Activated CD8-positive, alpha-beta memory T cell treated with anti-CD3 and anti-CD28 coated beads, Interleukin-2, amount 50 U/mL, for 1 hour (primary cell): ENCODE measurements around the gene FAT3.

Source experiments
- DNase-seq: peaks from one replicate; pipeline ENCODE4 v3.0.0-alpha.2; 2020; ENCODE audit errors: extremely low read depth

FAT3 gene

DNA sequence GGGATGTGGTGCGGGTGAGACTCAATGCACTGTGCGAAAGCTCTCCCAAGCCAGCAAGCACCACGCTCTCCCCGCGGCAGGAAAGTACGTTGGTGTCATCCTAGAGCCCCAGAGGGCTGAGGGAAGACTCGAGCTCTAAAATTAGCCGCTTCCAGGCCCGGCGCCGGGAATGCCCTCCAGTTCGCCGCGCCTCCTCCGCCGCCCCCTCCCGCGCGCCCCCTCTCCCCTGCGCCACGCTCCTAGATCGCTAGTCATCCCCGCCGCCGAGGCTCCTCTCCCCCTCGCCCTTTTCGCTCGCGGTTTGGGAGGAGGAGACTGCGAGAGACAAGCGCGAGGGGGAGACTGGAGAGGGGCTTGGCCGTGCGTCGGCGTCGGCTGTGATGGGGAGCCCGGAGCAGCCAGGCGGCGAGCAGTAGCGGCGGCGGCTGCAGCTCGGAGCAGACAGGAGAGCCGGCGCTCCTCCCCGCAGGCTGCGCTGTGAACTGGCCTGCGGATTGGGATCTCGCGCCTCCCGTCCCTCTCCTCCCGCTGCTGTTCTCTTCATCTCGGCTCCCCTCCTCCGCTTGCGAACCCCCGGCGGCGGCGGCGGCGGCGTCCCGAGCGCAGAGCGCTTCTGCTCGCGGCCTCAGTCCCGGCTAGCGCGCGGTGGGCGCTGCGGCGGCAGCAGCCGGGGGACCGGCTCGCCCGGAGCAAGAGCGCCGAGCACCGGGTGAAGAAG lies at the start of gene FAT3:
Gene FAT3, plus strand, starts transcription at position 412 of the 718 bp plus-strand sequence. CDS start 127,295 bp downstream, outside the sequence.
- DNase-seq = no peak

DNA sequence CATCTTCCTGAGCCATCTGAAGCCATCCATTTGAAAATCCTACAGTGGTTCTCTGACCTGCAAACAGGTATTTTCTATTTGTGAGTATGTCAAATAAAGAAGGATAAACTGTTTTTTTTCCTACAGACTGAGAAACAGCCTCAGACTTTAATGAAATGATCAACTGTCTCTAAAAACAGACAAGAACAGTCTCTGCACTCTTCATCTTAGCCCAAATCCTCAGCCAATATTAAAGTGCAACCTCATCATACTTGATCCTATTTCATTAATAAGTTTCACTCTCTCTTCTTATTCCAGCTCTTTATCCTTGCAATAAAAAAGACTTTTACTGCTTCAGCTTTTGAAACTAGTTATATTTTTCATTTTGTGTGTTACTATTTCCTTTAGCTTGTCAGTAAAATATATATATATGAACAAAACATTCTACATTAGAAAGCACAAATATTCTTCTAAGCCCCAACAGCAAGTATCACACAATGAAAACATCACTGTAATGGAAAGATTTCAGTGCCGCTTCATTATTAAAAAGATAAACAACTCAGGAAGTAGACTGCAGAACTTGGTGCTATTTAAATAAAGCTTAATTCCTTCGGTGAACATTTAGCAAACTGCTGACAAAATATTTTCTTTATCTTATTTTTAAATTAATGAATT lies 45.5 kb upstream of the FAT3 start:
- DNase-seq = no peak

DNA sequence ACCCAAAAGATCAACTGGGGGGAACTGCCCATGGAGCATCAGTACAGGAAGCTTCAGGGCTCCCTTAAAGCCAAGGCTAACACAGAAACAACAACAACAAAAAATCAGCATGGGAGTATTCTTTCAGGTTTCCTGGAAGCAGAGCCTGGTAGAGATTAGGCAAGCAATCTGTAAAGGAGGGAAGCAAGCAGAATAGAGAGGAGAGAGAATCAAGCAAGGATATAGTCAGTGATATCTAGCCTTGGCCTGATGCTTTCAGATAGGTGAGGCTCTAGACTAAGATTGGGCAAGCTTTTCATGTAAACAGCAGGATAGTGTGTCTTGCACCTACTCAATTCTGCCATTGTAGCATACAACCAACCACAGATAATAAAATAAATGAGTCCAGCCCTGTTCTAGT lies 44.4 kb upstream of the FAT3 start:
- DNase-seq = no peak

DNA sequence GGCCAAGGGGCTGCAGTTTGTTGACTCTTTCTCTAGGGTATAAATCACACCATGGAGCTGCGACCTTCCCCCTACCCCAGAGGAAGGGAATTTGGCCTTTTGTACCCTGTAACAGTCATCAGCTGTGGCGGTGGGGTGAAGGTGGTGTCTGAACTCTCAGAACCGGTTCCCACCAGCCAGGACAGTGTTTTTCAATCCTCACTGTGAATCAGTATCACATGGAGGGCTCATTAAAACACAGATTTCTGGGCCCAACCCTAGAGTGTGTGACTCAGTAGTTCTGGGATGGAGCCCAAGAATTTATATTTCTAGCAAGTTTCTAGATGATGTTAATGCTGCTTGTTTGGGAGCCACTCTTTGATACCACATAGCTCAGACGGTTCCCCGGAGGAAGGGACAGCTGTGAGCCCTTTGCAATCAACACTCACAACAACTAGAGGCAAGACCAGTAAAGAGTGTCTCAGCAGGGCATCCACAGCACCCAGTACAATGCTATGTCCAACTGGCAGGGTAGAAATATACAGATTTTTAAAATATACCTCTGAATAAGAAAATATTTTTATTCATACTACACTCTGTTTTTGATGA lies 43.9 kb upstream of the FAT3 start:
- DNase-seq = no peak

DNA sequence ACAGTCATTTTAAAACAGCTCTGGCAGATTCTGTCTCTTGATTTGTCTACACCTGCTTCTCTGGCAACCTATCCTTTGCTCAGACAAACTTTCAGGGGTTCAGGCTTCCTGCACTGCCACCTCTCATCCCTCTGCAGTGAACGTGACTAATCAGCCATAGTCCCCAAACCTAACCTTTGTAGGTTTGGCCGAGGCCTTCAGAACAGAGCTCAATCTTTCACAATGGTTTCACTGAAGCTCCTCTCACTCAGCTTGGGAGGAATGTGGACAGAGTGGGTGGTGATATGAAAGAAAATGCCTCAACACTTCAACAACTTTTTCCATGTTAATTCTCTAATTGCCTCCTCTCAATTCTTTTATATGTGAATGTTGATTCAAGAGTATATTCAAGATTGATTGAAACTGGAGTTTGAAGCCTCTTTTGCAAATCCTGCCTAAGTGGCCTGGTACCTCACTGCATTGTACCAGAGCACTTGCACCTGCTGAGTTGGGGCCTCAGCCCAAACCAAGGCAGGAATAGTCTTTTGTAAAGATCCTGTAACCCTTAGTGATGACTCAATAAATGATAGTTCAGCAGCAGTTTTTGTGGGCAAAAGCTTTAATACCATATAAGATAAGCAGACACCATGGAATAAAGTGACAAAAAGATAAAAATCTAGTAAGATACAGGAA lies 33.9 kb upstream of the FAT3 start:
- DNase-seq = no peak

DNA sequence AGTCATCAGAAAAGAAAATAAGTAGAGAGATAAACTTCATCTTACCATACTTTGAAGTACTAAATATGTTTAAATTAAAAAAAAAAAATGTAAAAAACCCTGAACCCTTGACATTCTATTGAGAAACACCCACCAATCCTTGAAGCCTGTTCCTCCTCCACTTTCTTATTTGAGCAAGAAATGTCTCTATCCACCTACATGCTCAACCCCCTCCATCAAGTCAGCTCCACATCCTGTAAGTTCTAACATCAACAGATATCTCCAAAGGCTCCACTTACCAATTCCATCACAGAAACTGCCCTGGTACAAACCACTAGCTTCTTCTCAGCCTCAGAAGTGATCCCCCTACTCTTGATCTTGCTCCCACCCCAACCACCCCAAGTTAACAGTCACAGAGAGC lies 32.5 kb upstream of the FAT3 start:
- no peak for DNase-seq

DNA sequence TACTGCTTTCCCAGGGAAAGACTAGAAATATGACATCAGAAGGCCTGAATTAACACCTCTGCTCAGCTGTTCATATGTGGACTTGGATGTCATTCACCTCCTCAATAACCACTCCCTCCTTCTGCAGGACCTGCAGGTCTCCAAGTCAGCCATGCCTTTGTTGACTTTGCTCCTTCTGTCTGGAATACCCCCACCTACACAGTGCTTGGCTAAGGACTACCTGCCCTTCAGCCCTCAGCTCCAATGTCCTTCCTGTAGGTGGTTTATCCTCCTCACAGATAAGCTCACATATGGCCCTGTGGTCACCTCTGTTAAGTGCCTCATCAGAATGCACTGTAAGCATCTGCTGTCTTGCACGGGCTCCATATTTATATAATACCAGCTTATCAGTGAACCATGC lies 26.4 kb upstream of the FAT3 start:
- no peak for DNase-seq

DNA sequence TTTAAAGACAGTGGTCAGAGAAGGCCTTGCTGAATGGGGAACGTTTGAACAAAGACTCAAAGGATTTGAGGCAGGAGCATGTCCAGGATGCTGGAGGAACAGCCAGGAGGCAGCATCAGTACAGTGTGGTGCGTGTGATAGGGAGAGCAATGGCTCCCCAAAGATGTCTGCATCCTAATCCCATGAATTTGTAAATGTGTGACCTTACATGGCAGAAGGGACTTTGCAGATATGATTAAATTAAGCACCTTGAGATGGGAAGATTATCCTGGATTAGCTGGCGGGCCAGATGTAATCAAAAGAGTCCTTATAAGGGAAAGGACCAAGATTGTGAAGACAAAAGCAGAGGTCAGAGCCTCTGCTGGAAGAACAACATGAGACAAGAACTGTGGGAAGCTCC lies 24.6 kb upstream of the FAT3 start:
- DNase-seq = no peak

DNA sequence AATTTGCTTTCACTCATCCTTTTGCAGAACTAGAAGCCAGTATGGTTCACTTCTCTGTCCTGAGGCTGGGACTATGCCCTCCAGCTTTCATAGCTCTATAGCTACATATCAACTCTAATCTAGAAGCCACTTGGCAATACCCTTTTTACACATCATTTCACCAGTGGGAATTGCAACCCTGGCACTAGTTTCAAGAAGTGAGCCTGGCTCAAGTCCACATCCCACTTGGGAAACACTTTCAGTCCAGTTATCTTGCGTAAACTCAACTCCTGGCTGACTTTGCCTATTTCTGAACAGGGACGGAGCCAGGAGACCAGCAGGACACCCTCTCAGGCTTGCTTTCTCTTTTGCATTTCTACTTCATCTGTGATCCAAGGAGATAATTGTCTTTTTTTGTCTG lies 19.9 kb upstream of the FAT3 start:
- DNase-seq = no peak

DNA sequence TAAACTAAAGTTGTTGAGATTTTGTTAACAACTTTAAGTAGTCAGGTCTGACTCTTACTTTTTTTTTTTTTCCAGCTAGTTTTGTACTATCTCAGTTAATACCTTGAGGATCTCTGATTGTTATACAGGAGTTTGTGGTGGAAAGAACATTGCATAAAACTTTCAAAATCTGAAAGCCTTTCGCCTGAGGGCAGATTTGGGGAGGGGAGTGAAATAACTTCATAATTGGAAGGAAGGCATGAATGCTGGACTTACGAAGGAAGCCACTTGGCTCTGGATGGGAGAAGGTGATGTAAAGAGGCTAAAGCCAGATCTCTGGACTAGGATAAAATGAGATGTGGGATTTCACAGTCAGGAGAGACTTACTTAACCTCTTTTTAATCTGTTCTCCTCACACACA lies 18.2 kb upstream of the FAT3 start:
- DNase-seq = no peak

DNA sequence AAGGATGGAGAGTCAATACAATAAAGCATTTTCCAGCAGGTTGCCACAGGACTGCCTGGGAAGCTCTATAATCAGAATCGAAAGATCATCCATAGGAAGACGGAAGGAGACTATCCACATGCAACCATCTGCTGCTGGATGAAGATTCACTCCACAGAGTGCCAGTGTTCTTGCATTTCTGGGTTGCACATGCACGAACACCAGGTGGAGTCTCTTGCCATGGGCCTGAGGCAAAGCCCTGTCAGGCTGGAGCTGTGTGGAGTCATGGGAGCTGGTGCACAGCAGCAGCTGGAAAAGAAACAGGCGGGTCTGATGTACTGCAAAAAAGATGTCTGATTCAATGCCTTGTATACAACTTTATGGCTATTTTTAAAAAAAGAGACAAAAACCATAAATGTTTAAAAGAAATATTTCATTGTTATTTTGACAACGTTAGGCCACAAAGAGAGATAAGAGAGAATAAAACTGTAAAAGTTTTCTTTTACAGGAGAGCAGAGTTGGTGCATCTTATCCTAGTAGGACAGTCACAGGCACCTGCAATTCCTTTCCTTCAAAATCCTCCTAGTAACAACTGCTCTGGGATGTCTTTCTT lies 12.9 kb upstream of the FAT3 start:
- DNase-seq = no peak

DNA sequence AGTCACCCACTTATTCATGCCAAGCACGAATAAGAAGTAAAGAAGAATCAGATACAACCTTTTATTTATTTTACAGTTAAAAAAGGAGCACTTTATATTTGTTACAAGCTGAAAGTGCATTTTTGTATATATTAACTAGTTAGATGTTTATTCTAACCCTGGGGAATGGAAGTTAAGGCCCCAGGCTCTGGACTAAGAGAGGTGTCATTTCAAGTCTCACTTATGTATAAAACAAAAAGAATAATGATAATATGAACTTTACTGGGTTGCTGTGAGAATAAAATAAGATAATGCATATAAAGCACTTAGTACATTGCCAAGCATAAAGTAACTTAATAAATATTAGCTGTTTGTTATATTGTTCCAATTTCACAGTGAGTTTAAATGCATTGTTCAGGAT lies 12.1 kb upstream of the FAT3 start:
- no peak for DNase-seq

DNA sequence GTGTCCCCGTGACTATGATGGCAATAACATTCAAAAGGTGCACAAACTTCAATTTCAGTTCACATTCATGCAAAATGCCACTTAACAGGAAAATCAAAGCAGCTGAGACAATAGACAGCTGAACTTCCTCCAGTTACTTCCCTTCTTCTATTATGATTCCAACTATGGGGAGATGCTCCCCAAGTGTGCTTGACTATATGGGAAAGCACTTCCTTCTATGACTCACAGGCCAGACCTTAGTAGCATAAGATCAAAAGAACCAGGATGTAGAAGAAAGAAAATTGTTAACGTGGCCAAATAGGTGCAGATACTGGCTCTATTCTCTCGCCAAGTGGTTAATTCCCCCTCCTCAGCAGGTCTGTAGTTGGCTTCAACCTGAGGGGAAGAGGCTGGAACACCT lies 7.8 kb upstream of the FAT3 start:
- no peak for DNase-seq

DNA sequence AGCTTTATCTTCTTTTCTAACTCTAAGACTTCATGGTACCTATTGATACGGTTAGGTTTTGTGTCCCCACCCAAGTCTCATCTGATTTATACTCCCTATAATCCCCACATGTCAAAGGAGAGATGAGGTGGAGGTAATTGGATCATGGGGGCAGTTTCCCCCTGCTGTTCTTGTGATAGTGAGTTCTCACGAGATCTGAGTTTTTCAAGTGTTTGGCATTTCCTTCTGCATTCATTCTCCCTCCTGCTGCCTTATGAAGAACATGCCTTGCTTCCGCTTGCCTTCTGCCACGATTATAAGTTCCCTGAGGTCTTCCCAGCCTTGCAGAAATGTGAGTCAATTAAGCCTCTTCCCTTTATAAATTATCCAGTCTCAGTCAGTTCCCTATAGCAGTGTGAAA lies 5.1 kb upstream of the FAT3 start:
- DNase-seq = no peak

DNA sequence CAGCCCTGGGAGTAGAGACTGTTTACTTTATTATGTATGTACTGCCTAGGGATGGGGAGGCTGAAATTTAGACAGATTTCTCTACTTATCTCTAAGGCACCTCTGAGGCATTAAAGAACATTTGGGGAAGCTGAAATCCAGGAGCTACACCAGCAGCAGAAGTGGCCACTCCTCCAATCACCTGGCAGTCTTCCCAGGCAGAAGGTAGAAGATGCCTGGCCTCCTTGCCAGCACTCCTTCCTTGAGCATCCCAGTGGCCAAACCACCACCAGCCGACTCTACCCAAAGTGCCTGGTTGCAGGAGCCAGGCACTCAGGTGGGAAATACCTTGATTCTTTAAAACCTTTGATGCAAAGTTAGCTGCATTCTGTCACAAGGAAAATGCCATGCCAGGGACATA lies 1.9 kb upstream of the FAT3 start:
- no peak for DNase-seq

DNA sequence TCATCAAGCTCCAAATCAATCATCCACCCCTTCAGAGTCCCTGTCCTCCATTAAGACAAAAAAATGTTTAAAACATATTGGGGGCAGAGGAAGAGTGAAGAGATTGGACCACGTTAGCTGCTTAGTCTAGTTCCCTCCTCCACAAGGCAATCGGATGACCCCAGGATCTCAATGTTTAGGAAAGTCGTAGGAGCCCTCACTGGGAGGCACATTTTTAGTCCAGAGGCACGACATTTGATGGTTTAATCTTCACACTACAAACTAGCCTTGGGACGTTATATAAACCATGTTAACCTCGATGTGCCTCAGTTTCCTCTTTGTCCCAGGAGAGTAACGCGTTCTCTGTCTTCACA lies 588 bp upstream of the FAT3 start:
- DNase-seq = no peak

DNA sequence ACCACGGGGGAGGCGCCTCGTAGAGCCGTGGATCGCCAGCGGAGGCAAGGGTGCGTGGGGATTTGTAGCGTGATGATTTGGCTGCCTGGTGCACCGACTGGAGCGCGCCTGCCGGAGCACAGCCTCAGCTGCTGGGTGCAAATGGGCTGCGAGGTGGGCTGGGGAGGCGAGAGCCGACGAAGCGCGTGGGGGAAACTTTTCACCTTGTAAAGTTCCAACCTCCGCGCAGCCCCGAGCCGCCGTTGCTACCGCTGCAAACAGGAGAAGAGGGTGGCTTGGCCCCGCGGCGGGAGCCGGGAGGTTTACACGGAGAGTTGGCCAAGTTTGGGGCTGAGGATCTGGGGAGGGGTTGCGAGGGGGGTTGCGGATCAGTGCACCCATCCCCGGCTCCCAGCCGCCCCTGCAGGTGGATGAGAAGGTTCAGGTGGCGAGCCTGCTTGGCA lies 528 bp downstream of the FAT3 start:
- no peak for DNase-seq

DNA sequence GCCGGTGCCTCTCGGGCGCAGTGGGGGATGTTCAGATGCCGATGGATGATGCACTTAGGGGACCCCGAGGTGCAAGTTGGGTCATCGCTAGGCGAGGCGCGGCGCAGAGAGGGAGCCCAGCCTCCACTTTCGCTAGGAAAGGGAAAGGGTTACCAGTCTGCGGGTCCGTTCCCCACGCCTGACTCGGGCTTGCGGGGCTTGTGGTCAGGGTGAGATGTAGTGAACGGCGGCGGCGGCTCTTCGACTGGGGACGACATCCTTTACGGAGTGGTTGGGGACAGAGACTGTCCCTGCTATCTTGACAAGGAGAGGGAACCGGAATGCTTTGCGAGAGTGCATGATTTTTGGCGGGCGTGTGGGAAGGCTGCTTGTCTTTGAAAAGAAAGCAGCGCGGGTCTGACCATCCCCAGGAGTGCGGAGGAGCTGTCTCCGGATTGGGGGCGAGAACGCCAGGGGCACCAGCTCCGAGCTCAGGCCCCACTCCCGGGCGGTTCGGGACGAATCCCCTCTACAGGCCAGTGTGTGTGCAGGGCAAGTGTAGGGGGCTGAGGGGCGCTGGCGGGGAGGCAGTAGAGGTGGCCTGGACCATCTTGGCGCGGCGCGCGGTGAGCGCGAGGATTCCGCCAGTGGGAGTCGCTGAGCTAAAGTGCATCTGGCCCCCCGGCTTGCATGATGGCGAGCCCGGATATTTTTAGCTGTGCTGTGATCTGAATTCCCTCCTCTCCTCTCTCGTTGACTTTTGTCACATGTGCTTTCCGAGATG lies 1.1 kb downstream of the FAT3 start:
- DNase-seq = no peak

DNA sequence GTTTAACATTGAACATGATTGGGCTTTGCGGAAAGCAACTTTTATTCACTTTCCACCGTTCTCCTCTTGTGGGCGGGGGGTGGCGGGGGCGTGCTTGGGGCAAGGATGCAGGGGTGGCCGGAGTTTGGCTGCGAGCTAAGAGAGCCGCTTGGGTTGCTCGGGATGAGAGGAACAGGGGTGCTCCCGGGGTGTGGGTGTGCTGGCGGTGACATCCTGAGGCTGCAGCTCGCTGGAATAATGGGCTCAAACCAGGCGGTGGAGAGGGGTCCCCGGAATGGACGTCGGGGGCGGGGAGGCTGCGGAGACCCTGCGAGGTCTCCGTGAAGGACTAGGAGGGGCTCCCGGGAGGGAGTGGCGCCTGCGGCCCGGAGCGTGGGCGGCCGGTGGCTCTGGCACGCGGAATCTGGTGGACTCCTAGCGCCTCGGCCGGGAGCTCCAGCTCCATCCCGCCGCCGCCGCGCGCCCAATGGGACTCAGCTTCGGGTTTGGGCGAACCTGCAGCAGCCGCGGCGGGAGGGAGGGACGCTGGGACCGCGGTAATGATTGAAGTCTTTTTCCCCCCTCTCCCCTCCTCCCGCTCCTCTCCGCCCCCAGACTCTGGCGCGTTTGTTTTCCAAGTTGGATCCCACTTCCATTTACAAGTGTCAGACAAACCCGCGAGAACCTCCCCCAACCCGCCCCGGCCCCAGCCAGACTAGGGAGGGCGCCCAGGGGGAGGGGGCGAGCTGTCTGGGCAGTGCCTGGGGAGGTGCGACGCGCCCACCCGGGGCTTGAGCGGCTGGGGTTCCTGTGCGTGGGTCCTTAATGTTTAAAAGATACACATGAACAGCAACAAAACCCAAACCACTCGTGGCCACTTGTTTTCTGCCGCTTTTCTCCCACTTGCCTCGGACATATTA lies 2.0 kb downstream of the FAT3 start:
- DNase-seq = no peak

DNA sequence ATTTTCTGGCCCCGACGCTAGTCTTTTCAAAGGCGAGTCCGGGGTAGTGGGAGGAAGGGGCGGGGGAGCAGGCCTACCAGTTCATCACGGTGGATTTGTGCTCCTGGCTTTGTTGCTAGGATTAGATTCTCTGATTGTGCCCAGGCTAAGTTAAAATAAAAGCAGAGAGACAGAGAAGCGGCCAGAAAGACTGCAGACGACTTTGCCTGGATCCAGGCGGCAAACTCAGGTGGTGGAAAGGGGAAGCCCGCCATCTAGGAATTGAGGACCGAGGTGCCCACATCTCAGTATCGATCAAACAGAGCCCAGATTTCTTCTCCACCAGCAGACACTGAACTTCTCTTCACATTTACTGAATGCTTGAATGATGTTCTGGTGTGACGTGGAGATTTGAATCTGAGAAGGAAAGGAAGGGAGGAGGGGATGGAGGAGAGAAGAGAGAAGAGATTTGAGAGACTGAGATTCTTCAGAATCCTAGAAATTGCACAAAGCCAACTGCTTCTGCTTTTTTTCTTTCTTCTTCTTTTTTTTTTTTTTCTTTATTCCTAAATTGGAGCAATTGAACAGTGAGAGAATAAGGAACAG lies 2.7 kb downstream of the FAT3 start:
- no peak for DNase-seq
